ENCODE data around the gene MRPS11.

GRCh38 chr15:88465633-88466224, 1.8 kb upstream of the MRPS11 start:
- TF ChIP-seq TAF1 (IDR thresholded peaks at IDR 0.05; ENCODE audit: borderline replicate concordance, insufficient read depth, low read length) (no peak), POLR2AphosphoS5 (IDR thresholded peaks at IDR 0.05; ENCODE audit: low read depth, low read length) (no peak), REST (IDR thresholded peaks at IDR 0.05; ENCODE audit: insufficient read depth in 1 of 2, low read depth in 2 of 2, low read length in 2 of 2) (no peak)
